Measurements from ENCODE around the gene SRSF4. TPM values are rescaled to one million over a fixed set of nuclear protein-coding genes. Genes with fewer than 3 reads are reported as not detected.
"Not testable (repeated sequence)": the region's sequence is repeated elsewhere in the genome, so short reads cannot be mapped to it uniquely, and the experiment has no call there.

The SRSF4 gene
- total RNA-seq, 4 donors from 2014 or later, result 82.7 to 112 (median 96.8) TPM

GRCh38 chr1:29117381-29117780 is 64.3 kb downstream of the SRSF4 start:
- Histone ChIP-seq H3K36me3 (peaks cover 0 to 25% of the 10 kb centered on the region in 2 donors), H3K9me3 (no peaks in the 10 kb centered on the region), H3K4me3 (no peak overlapping the region), H3K4me1 (peaks cover 0 to 37% (median 5%) of the 10 kb centered on the region in 3 donors), H3K27me3 (peaks cover 6% of the 10 kb centered on the region), H3K27ac (peak overlapping the region in 1 of 4 donors; percentile 11)
- WGBS, 2 donors (ENCODE audit: low coverage in 1 of 2), result 76 to 100% methylated on average over 1 to 2 of the region's 2 CpGs
- no peak for ATAC-seq
- TF ChIP-seq CTCF (IDR thresholded peaks at IDR 0.05) (peak in 1 of 4 experiments; percentile 21), EP300 (IDR thresholded peaks at IDR 0.05) (no peak)

GRCh38 chr1:29114654-29115053 is 67.0 kb downstream of the SRSF4 start:
- Histone ChIP-seq H3K27ac (no peak overlapping the region), H3K36me3 (peaks cover 0 to 35% of the 10 kb centered on the region in 2 donors), H3K27me3 (no peaks in the 10 kb centered on the region), H3K4me1 (peaks cover 0 to 11% (median 0%) of the 10 kb centered on the region in 3 donors), H3K4me3 (no peak overlapping the region), H3K9me3 (no peaks in the 10 kb centered on the region)
- TF ChIP-seq POLR2AphosphoS5 (IDR thresholded peaks at IDR 0.05) (no peak), POLR2A (IDR thresholded peaks at IDR 0.05) (no peak), EP300 (IDR thresholded peaks at IDR 0.05) (no peak), CTCF (IDR thresholded peaks at IDR 0.05) (no peak)
- 80 to 100% methylated on average over 1 of the region's 1 CpG for WGBS, 2 donors (ENCODE audit: low coverage in 1 of 2)
- ATAC-seq, result no peak

GRCh38 chr1:29113413-29114117 is 68.1 kb downstream of the SRSF4 start:
- no peak for ATAC-seq
- TF ChIP-seq POLR2A (IDR thresholded peaks at IDR 0.05), result no peak
- TF ChIP-seq EP300 (IDR thresholded peaks at IDR 0.05), result no peak
- no peak for TF ChIP-seq CTCF (IDR thresholded peaks at IDR 0.05)
- TF ChIP-seq POLR2AphosphoS5 (IDR thresholded peaks at IDR 0.05), result no peak
- H3K9me3 ChIP-seq, result no peaks in the 10 kb centered on the region
- no peak overlapping the region for H3K27ac ChIP-seq
- peaks cover 0 to 44% of the 10 kb centered on the region in 2 donors for H3K36me3 ChIP-seq
- WGBS, 2 donors (ENCODE audit: low coverage in 1 of 2), result 66 to 73% methylated on average over 4 to 6 of the region's 6 CpGs
- H3K4me1 ChIP-seq, result no peaks in the 10 kb centered on the region
- no peak overlapping the region for H3K4me3 ChIP-seq
- no peaks in the 10 kb centered on the region for H3K27me3 ChIP-seq

DNA sequence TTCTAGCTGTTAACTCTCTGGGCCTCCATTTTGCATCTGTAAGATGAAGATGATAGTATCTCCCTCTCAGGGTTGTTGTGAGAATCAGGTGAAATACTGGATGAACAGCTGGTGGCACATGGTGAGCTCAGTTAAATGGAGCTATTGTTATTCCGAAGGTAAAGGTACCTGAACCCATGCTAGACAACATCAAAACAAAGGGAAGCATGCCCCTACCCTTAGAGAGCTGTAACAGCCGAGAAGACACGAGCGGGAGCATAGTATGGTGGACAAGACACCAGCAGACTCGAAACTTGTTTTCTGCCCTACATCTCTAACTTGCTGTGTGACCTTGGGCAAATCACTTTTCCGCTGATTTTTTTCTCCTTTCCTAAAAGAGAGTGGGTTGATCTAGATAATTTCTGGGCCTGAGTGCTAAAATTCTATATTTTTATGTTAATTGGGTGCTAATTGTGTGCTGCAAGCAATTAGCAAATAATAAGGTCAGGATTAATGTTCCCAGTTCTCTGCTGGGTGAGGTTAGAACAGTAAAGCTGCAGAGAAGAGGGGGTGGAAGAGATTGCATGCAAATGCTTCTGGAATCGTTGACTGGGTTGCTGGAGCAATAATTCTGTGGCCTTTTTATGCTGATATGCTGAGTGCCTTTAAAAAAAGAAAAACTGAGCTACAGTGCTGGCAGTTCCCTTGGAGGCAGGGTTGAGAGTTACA is 68.8 kb downstream of the SRSF4 start:
- TF ChIP-seq CTCF (IDR thresholded peaks at IDR 0.05) (no peak), POLR2AphosphoS5 (IDR thresholded peaks at IDR 0.05) (no peak), POLR2A (IDR thresholded peaks at IDR 0.05) (no peak), EP300 (IDR thresholded peaks at IDR 0.05) (no peak)
- Histone ChIP-seq H3K27me3 (no peaks in the 10 kb centered on the region), H3K4me3 (no peak overlapping the region), H3K9me3 (no peaks in the 10 kb centered on the region), H3K4me1 (no peaks in the 10 kb centered on the region), H3K36me3 (peaks cover 0 to 46% of the 10 kb centered on the region in 2 donors), H3K27ac (no peak overlapping the region)
- no peak for ATAC-seq
- 83 to 87% methylated on average over 5 to 7 of the region's 7 CpGs for WGBS, 2 donors (ENCODE audit: low coverage in 1 of 2)

DNA sequence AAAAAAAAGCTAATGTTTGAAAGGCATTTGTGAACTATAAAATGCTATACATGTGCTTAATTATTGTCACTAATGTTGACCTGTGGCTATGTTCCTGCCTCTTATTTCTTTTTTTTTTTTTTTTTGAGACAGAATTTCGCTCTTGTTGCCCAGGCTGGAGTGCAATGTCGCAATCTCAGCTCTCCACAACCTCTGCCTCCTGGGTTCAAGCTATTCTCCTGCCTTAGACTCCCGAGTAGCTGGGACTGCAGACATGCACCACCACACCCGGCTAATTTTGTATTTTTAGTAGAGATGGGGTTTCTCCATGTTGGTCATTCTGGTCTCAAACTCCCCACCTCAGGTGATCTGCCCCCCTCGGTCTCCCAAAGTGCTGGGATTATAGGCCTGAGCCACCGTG is 73.7 kb downstream of the SRSF4 start:
- H3K9me3 ChIP-seq, H3K27ac ChIP-seq, ATAC-seq, H3K4me1 ChIP-seq, H3K4me3 ChIP-seq, H3K27me3 ChIP-seq: not testable (repeated sequence)
- H3K36me3 ChIP-seq, result peaks cover 0 to 28% of the 10 kb centered on the region in 2 donors
- 94 to 100% methylated on average over 1 to 6 of the region's 6 CpGs for WGBS, 2 donors (ENCODE audit: low coverage in 1 of 2)

Measured in gastroesophageal sphincter (tissue), 4 donors.